Measurements from ENCODE around the gene CD99. TPM values are rescaled to one million over a fixed set of nuclear protein-coding genes. Genes with fewer than 3 reads are reported as not detected.

CD99 gene
- total and polyA plus RNA-seq, 2 donors (not counting 1 experiment from before 2014, with no cell fraction given) = 70.7 to 133 TPM

- H3K4me3 Mint-ChIP-seq = no peak overlapping the region
- Histone ChIP-seq H4K20me1 (ENCODE audit: control insufficient read depth, insufficient read depth, low read length, poor library complexity, severe bottlenecking) (no peaks in the 10 kb centered on the region), H3K4me3 (ENCODE audit: control extremely low read depth in 1 of 5, extremely low read depth in 1 of 5, insufficient read depth in 1 of 5, low read depth in 2 of 5, low read length in 4 of 5) (no peak overlapping the region), H3K27ac (ENCODE audit: low read length in 2 of 2) (no peak overlapping the region), H3K36me3 (replicated peaks in 1 of 2; ENCODE audit: control extremely low read depth in 1 of 2, control insufficient read depth in 1 of 2, extremely low read depth in 1 of 2, insufficient read depth in 2 of 2, low read length in 1 of 2) (no peaks in the 10 kb centered on the region), H3K9me3 (ENCODE audit: control extremely low read depth in 1 of 3, control insufficient read depth in 2 of 3, insufficient read depth in 1 of 3, low read length in 2 of 3) (no peaks in the 10 kb centered on the region), H3K9ac (ENCODE audit: low read length) (no peak overlapping the region), H2AFZ (ENCODE audit: insufficient read depth, low read depth, low read length, poor library complexity, severe bottlenecking) (no peak overlapping the region), H3K27me3 (replicated peaks in 1 of 4; ENCODE audit: control extremely low read depth in 1 of 4, control insufficient read depth in 3 of 4, insufficient read depth in 4 of 4, low read length in 3 of 4) (no peaks in the 10 kb centered on the region), H3K79me2 (ENCODE audit: control insufficient read depth, insufficient read depth, low read length) (no peaks in the 10 kb centered on the region), H3K4me1 (ENCODE audit: control insufficient read depth in 2 of 2, insufficient read depth in 2 of 2, low read length in 2 of 2) (peaks cover 0 to 4% of the 10 kb centered on the region in 2 donors), H3K4me2 (replicated peaks; ENCODE audit: low read depth, low read length, poor library complexity, severe bottlenecking) (no peak overlapping the region)
- no peak overlapping the region for H3K27ac Mint-ChIP-seq
- CTCF ChIA-PET = no interaction called here
- no peaks in the 10 kb centered on the region for H3K9me3 Mint-ChIP-seq (ENCODE audit: insufficient read depth)
- TF ChIP-seq EZH2 (IDR thresholded peaks at IDR 0.05; ENCODE audit: borderline replicate concordance, insufficient read depth, low read depth, low read length, poor library complexity, severe bottlenecking) (no peak), CTCF (IDR thresholded peaks at IDR 0.05) (no peak)
- 88% methylated on average over 9 of the region's 10 CpGs for WGBS (ENCODE audit: insufficient coverage)
- peaks cover 9% of the 10 kb centered on the region for H3K4me1 Mint-ChIP-seq
- no peaks in the 10 kb centered on the region for H3K27me3 Mint-ChIP-seq
- intact Hi-C loops (cut with micrococcal nuclease) = no loop called here
- ATAC-seq (ENCODE audit: low read depth) = no peak
- DNase-seq = no peak
- POLR2A ChIA-PET = no interaction called here
Observed at GRCh38 chrX:2664502-2664901, 26.6 kb upstream of the CD99 start.

DNA sequence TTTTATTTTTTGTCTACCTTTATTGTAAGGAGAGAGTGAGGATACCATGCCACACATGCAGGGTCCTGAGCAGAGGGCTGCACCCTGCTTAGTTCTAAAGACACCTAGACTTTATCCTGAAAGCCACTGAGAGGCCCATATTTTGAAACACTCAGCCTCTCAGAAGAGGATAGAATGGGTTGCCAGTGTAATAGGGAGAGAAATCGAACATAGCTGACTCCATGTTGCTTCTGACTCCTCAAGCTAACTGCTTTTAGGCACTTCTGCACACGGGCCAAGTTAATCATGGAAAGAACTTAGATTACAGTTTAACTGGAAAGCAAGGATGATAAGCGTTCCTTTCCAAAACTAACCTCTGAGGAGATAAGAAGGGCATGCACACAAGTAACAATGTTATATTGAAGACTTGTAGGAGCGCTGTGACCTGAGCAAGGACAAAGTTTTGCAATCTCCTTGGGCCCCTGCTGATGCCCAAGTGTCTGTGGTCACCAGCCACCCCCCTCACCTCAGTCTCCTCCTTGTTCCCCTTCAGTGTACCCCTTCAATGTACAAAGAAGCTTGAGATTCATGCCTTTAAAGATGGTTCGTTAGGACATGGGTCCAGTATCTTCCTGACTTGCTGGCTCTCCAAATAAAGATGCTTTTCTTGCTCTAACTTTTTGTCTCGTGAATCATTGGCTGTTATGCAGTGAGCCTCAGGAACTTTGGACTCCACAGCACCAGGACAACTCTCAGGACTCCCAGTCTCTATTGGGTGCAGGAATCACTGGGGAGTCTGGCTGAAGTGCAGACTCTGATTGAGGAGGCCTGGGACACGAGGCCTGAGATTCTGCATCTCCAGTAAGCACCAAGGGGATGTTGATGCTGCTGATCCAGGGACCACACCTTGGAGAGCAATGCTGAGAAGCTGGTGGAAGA, 25.4 kb upstream of the CD99 start:
- no peak overlapping the region for H3K4me2 ChIP-seq (replicated peaks; ENCODE audit: low read depth, low read length, poor library complexity, severe bottlenecking)
- ChIA-PET CTCF (no interaction called here), POLR2A (no interaction called here)
- Mint-ChIP-seq H3K9me3 (ENCODE audit: insufficient read depth) (no peaks in the 10 kb centered on the region), H3K4me1 (peaks cover 7% of the 10 kb centered on the region), H3K27me3 (no peaks in the 10 kb centered on the region), H3K4me3 (no peak overlapping the region), H3K27ac (no peak overlapping the region)
- H2AFZ ChIP-seq (ENCODE audit: insufficient read depth, low read depth, low read length, poor library complexity, severe bottlenecking) = no peak overlapping the region
- peaks cover 0 to 4% of the 10 kb centered on the region in 2 donors for H3K4me1 ChIP-seq (ENCODE audit: control insufficient read depth in 2 of 2, insufficient read depth in 2 of 2, low read length in 2 of 2)
- ATAC-seq (ENCODE audit: low read depth) (no peak), DNase-seq (no peak)
- TF ChIP-seq EZH2 (IDR thresholded peaks at IDR 0.05; ENCODE audit: borderline replicate concordance, insufficient read depth, low read depth, low read length, poor library complexity, severe bottlenecking) (no peak), CTCF (IDR thresholded peaks at IDR 0.05) (no peak)
- no peaks in the 10 kb centered on the region for H3K9me3 ChIP-seq (ENCODE audit: control extremely low read depth in 1 of 3, control insufficient read depth in 2 of 3, insufficient read depth in 1 of 3, low read length in 2 of 3)
- H3K27me3 ChIP-seq (replicated peaks in 1 of 4; ENCODE audit: control extremely low read depth in 1 of 4, control insufficient read depth in 3 of 4, insufficient read depth in 4 of 4, low read length in 3 of 4) = no peaks in the 10 kb centered on the region
- H3K27ac ChIP-seq (ENCODE audit: low read length in 2 of 2) = no peak overlapping the region
- H3K9ac ChIP-seq (ENCODE audit: low read length) = no peak overlapping the region
- intact Hi-C loops (cut with micrococcal nuclease) = no loop called here
- no peak overlapping the region for H3K4me3 ChIP-seq (ENCODE audit: control extremely low read depth in 1 of 5, extremely low read depth in 1 of 5, insufficient read depth in 1 of 5, low read depth in 2 of 5, low read length in 4 of 5)
- no peaks in the 10 kb centered on the region for H3K79me2 ChIP-seq (ENCODE audit: control insufficient read depth, insufficient read depth, low read length)
- H3K36me3 ChIP-seq (replicated peaks in 1 of 2; ENCODE audit: control extremely low read depth in 1 of 2, control insufficient read depth in 1 of 2, extremely low read depth in 1 of 2, insufficient read depth in 2 of 2, low read length in 1 of 2) = no peaks in the 10 kb centered on the region
- no peaks in the 10 kb centered on the region for H4K20me1 ChIP-seq (ENCODE audit: control insufficient read depth, insufficient read depth, low read length, poor library complexity, severe bottlenecking)
- WGBS (ENCODE audit: insufficient coverage) = 97% methylated on average over 3 of the region's 7 CpGs

All from B cell (primary cell).